ENCODE results near the gene DUSP21. TPM values are rescaled to one million over a fixed set of nuclear protein-coding genes. Genes with fewer than 3 reads are reported as not detected.

Gene DUSP21
- total and polyA plus RNA-seq, 2 of the 4 experiments (the other 2 are of a cell fraction), result not detected

GRCh38 chrX:44884944-44885343 lies 41.1 kb downstream of the DUSP21 start:
- H2BK20ac ChIP-seq (ENCODE audit: low read depth, low read length), result no peak overlapping the region
- no peak overlapping the region for H4K8ac ChIP-seq (ENCODE audit: low read depth in 2 of 2, low read length in 2 of 2)
- POLR2A ChIA-PET (ENCODE audit: unreplicated experiment), result no interaction called here
- no peak for ATAC-seq (ENCODE audit: low read depth)
- peaks cover 74% of the 10 kb centered on the region for H4K20me1 ChIP-seq (ENCODE audit: insufficient read depth, low read length)
- no peak overlapping the region for H3K4me3 ChIP-seq (ENCODE audit: insufficient read depth, low read depth, low read length)
- H3K18ac ChIP-seq (ENCODE audit: low read depth, low read length), result no peak overlapping the region
- in situ Hi-C loops (cut with MboI; ENCODE audit: low sequenced_read_pairs) (no loop called here), dilution Hi-C loops (cut with HindIII; ENCODE audit: low sequenced_read_pairs, unreplicated experiment) (no loop called here), intact Hi-C loops (cut with micrococcal nuclease) (no loop called here)
- no CpG with 5 or more reads among the region's 4 CpGs for WGBS, 2 experiments (ENCODE audit: extremely low coverage in 2 of 2, insufficient read length in 1 of 2)
- no peak overlapping the region for H3K4me2 ChIP-seq (ENCODE audit: low read depth, low read length)
- H3K4me1 ChIP-seq (ENCODE audit: control insufficient read depth, insufficient read depth, low read length), result no peaks in the 10 kb centered on the region
- H2BK5ac ChIP-seq (ENCODE audit: low read depth, low read length, poor library complexity, severe bottlenecking), result no peak overlapping the region
- CTCF ChIA-PET, result interaction anchor here (0.7 kb wide), 1 partner anchor 550 kb away, joined by 3 read pairs; no protein-coding TSS in a partner anchor
- H3K27me3 ChIP-seq (ENCODE audit: control insufficient read depth, insufficient read depth, low read length), result no peaks in the 10 kb centered on the region
- no peak overlapping the region for H2BK15ac ChIP-seq (ENCODE audit: low read depth, low read length)
- H3K9me3 ChIP-seq (ENCODE audit: control insufficient read depth, insufficient read depth, low read length), result no peaks in the 10 kb centered on the region
- H2AFZ ChIP-seq (replicated peaks; ENCODE audit: low read length, poor library complexity), result no peak overlapping the region
- no peak for DNase-seq
- H2AK5ac ChIP-seq (ENCODE audit: low read depth, low read length), result no peak overlapping the region
- no peak overlapping the region for H3K9ac ChIP-seq (ENCODE audit: low read depth, low read length)
- no peak overlapping the region for H2AK9ac ChIP-seq (replicated peaks; ENCODE audit: low read depth, low read length, poor library complexity)
- no peak overlapping the region for H3K4ac ChIP-seq (ENCODE audit: low read depth, low read length)
- no peak overlapping the region for H3K23ac ChIP-seq (ENCODE audit: low read depth, low read length)
- H3K79me1 ChIP-seq (ENCODE audit: low read depth in 1 of 2, low read length in 2 of 2), result peaks cover 9 to 22% of the 10 kb centered on the region in 2 experiments
- H3K27ac ChIP-seq (ENCODE audit: insufficient read depth, low read length), result no peak overlapping the region
- TF ChIP-seq CEBPB (IDR thresholded peaks at IDR 0.05; ENCODE audit: low read depth, low read length) (no peak), SMC3 (IDR thresholded peaks at IDR 0.05; ENCODE audit: low read depth, low read length) (no peak), RAD21 (IDR thresholded peaks at IDR 0.05; ENCODE audit: low read length) (no peak), MXI1 (IDR thresholded peaks at IDR 0.05; ENCODE audit: borderline replicate concordance, low read depth, low read length) (no peak), FOS (IDR thresholded peaks at IDR 0.05; ENCODE audit: low read depth, low read length) (no peak), MAZ (IDR thresholded peaks at IDR 0.05; ENCODE audit: borderline replicate concordance, low read depth, low read length) (no peak), CHD1 (IDR thresholded peaks at IDR 0.05; ENCODE audit: low read depth, low read length) (no peak), BHLHE40 (IDR thresholded peaks at IDR 0.05; ENCODE audit: low read depth, low read length) (no peak), RCOR1 (IDR thresholded peaks at IDR 0.05; ENCODE audit: insufficient replicate concordance, low read length) (no peak), POLR2A (IDR thresholded peaks at IDR 0.05; ENCODE audit: low read depth, low read length) (no peak), USF2 (IDR thresholded peaks at IDR 0.05; ENCODE audit: low read depth, low read length) (no peak), NFE2L2 (IDR thresholded peaks at IDR 0.05; ENCODE audit: low read depth, low read length) (no peak), ELK1 (IDR thresholded peaks at IDR 0.05; ENCODE audit: borderline replicate concordance, low read depth, low read length) (no peak), MAFK (IDR thresholded peaks at IDR 0.05; ENCODE audit: low read depth, low read length) (no peak), RFX5 (IDR thresholded peaks at IDR 0.05; ENCODE audit: low read depth, low read length) (no peak)
- TF ChIP-seq, protein P1, sequence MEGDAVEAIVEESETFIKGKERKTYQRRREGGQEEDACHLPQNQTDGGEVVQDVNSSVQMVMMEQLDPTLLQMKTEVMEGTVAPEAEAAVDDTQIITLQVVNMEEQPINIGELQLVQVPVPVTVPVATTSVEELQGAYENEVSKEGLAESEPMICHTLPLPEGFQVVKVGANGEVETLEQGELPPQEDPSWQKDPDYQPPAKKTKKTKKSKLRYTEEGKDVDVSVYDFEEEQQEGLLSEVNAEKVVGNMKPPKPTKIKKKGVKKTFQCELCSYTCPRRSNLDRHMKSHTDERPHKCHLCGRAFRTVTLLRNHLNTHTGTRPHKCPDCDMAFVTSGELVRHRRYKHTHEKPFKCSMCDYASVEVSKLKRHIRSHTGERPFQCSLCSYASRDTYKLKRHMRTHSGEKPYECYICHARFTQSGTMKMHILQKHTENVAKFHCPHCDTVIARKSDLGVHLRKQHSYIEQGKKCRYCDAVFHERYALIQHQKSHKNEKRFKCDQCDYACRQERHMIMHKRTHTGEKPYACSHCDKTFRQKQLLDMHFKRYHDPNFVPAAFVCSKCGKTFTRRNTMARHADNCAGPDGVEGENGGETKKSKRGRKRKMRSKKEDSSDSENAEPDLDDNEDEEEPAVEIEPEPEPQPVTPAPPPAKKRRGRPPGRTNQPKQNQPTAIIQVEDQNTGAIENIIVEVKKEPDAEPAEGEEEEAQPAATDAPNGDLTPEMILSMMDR (conservative IDR thresholded peaks at IDR 0.05; ENCODE audit: low read depth, low read length), result no peak
- H3K56ac ChIP-seq (ENCODE audit: extremely low read depth, insufficient read depth, low read length), result no peak overlapping the region
- no peak overlapping the region for H4K5ac ChIP-seq (ENCODE audit: low read depth, low read length)
- no TSS peak for BruUV-seq (replicated peaks)
- H3K36me3 ChIP-seq (ENCODE audit: control insufficient read depth, insufficient read depth, low read length), result no peaks in the 10 kb centered on the region
- no peak overlapping the region for H3K14ac ChIP-seq (replicated peaks; ENCODE audit: low read depth, low read length)
- H3K9me1 ChIP-seq (ENCODE audit: insufficient read depth, low read length), result no peaks in the 10 kb centered on the region
- no peak overlapping the region for H2BK120ac ChIP-seq (ENCODE audit: low read depth, low read length)
- H4K91ac ChIP-seq (ENCODE audit: insufficient read depth, low read depth, low read length), result no peak overlapping the region
